MM.1S (cell line): ENCODE results near the gene LMTK3.

Source experiments
- DNase-seq: peaks from one replicate; pipeline ENCODE4 v3.0.0-alpha.2; 2015
- H2AFZ ChIP-seq: fragments of 300-600 bp; sonication (generic); 2 replicates; pipeline ENCODE4 v1.6.0; 2016; ENCODE audit warnings: antibody characterized with exemption, low read length
- H3F3A ChIP-seq: fragments of 300-600 bp; sonication (generic); 2 replicates; pipeline ENCODE4 v1.6.1; 2016; ENCODE audit warnings: mild to moderate bottlenecking, antibody characterized with exemption, low read length, moderate library complexity, mixed read lengths; ENCODE audit not compliant: insufficient read depth
- H3K27ac ChIP-seq: fragments of 300-600 bp; sonication (generic); 2 replicates; pipeline ENCODE4 v1.5.1; 2016; ENCODE audit warnings: mild to moderate bottlenecking, low read length
- H3K27me3 ChIP-seq: fragments of 300-600 bp; sonication (generic); replicated peaks from 2 replicates; pipeline ENCODE4 v1.6.0; 2016; ENCODE audit warnings: low read length; ENCODE audit not compliant: insufficient read depth
- H3K36me3 ChIP-seq: fragments of 300-600 bp; sonication (generic); replicated peaks from 2 replicates; pipeline ENCODE4 v1.6.1; 2016; ENCODE audit warnings: mild to moderate bottlenecking, low read length, mixed read lengths; ENCODE audit not compliant: insufficient read depth
- H3K4me1 ChIP-seq: fragments of 300-600 bp; sonication (generic); 2 replicates; pipeline ENCODE4 v1.6.1; 2016; ENCODE audit warnings: low read length, mixed read lengths
- H3K4me2 ChIP-seq: fragments of 300-600 bp; sonication (generic); 2 replicates; pipeline ENCODE4 v1.6.0; 2016; ENCODE audit warnings: low read depth, low read length
- H3K4me3 ChIP-seq: fragments of 300-600 bp; sonication (generic); 2 replicates; pipeline ENCODE4 v1.5.1; 2016; ENCODE audit warnings: low read length, mixed read lengths
- H3K79me2 ChIP-seq: fragments of 300-600 bp; sonication (generic); 2 replicates; pipeline ENCODE4 v1.6.1; 2016; ENCODE audit warnings: mixed run types, low read length, mixed read lengths
- H3K9ac ChIP-seq: fragments of 300-600 bp; sonication (generic); 2 replicates; pipeline ENCODE4 v1.6.1; 2016; ENCODE audit warnings: low read length, mixed read lengths
- H3K9me2 ChIP-seq: fragments of 300-600 bp; sonication (generic); replicated peaks from 2 replicates; pipeline ENCODE4 v1.6.1; 2016; ENCODE audit warnings: mild to moderate bottlenecking, low read length, mixed read lengths; ENCODE audit not compliant: insufficient read depth
- H3K9me3 ChIP-seq: fragments of 300-600 bp; sonication (generic); replicated peaks from 2 replicates; pipeline ENCODE4 v1.6.1; 2016; ENCODE audit warnings: mild to moderate bottlenecking, low read length, mixed read lengths; ENCODE audit not compliant: insufficient read depth
- H4K20me1 ChIP-seq: fragments of 300-600 bp; sonication (generic); 2 replicates; pipeline ENCODE4 v1.6.1; 2016; ENCODE audit warnings: mild to moderate bottlenecking, low read length, moderate library complexity, mixed read lengths; ENCODE audit not compliant: insufficient read depth
- EZH2 ChIP-seq: fragments of 300-600 bp; sonication (generic); optimal IDR thresholded peaks from 2 replicates; pipeline ENCODE3; 2017; ENCODE audit warnings: low read depth, mild to moderate bottlenecking, antibody characterized with exemption, low read length, mixed read lengths
- EZH2phosphoT487 ChIP-seq: fragments of 300-600 bp; sonication (generic); IDR thresholded peaks from 2 replicates; pipeline ENCODE4 v1.6.1; 2018; ENCODE audit warnings: antibody characterized with exemption, low read length
- TF ChIP-seq, protein P1 (sequence below): fragments of 300-600 bp; sonication (generic); IDR thresholded peaks from 2 replicates; pipeline ENCODE4 v1.5.1; 2016; ENCODE audit warnings: antibody characterized with exemption, low read length, mixed read lengths

LMTK3 gene

DNA sequence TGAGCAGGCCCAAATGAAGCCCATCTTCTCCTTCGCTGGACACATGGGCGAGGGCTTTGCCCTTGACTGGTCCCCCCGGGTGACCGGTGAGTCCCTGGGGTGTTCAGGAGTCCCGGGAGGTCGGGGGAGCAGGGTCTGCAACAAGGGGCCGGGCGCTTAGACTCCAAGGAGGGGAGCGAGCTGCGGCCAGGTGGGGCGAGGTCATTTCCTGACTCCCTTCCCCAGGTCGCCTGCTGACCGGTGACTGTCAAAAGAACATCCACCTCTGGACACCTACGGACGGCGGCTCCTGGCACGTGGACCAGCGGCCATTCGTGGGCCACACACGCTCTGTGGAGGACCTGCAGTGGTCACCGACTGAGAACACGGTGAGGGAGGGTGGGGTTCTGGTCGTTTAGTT, 61.2 kb downstream of the LMTK3 start:
- H3K4me3 ChIP-seq, result no peak overlapping the region
- H3K4me2 ChIP-seq, result no peak overlapping the region
- no peaks in the 10 kb centered on the region for H3K9me2 ChIP-seq
- H3K4me1 ChIP-seq, result peaks cover 12% of the 10 kb centered on the region
- H3K9ac ChIP-seq, result no peak overlapping the region
- peaks cover 70% of the 10 kb centered on the region for H3K79me2 ChIP-seq
- TF ChIP-seq EZH2phosphoT487 (no peak), EZH2 (no peak)
- TF ChIP-seq, protein P1, sequence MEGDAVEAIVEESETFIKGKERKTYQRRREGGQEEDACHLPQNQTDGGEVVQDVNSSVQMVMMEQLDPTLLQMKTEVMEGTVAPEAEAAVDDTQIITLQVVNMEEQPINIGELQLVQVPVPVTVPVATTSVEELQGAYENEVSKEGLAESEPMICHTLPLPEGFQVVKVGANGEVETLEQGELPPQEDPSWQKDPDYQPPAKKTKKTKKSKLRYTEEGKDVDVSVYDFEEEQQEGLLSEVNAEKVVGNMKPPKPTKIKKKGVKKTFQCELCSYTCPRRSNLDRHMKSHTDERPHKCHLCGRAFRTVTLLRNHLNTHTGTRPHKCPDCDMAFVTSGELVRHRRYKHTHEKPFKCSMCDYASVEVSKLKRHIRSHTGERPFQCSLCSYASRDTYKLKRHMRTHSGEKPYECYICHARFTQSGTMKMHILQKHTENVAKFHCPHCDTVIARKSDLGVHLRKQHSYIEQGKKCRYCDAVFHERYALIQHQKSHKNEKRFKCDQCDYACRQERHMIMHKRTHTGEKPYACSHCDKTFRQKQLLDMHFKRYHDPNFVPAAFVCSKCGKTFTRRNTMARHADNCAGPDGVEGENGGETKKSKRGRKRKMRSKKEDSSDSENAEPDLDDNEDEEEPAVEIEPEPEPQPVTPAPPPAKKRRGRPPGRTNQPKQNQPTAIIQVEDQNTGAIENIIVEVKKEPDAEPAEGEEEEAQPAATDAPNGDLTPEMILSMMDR, result no peak
- 0 out of 2 replicates have a peak, but pooled peaks cover 5% of the 10 kb centered on the region for H3K36me3 ChIP-seq
- no peaks in the 10 kb centered on the region for H3K27me3 ChIP-seq
- H3K27ac ChIP-seq, result no peak overlapping the region
- H4K20me1 ChIP-seq, result no peaks in the 10 kb centered on the region
- H3K9me3 ChIP-seq, result no peaks in the 10 kb centered on the region
- no peak for DNase-seq
- H2AFZ ChIP-seq, result no peak overlapping the region
- H3F3A ChIP-seq, result peaks cover 8% of the 10 kb centered on the region

DNA sequence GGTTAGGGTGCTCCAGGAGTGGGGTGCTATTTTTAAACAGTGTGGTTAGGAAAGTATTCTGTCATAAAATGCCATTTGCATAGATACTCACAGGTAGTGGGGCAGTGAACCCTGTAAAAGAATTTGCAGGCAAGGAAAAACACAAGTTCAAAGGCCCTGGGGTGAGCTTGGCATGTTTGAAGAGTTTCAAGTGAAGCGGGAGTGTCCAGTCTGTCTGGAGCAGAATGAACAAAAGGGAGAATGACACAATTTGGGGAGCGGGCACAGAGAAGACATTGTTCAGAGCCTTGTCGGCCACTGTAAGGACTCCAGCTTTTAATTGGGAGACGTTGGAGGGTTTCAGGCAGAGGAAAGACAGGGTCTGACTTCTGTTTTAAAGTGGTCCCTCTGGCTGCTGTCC, 63.1 kb downstream of the LMTK3 start:
- Histone ChIP-seq H4K20me1 (no peaks in the 10 kb centered on the region), H3K9ac (no peak overlapping the region), H3K79me2 (peaks cover 58% of the 10 kb centered on the region)

DNA sequence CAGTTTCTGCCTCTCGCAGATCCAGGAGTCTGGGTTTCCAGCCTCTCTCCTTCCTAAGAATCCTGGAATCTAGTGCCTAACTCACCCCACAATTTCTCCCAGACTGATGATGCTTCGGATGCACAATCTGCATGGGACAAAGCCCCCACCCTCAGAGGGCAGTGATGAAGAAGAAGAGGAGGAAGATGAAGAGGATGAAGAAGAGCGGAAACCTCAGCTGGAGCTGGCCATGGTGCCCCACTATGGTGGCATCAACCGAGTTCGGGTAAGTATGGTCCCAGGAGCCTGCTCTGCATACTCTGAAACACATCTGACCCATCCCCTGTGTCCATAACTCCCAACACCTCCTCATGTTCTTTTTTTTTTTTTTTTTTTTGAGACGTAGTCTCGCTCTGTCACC, 65.1 kb downstream of the LMTK3 start:
- no peaks in the 10 kb centered on the region for H4K20me1 ChIP-seq
- no peaks in the 10 kb centered on the region for H3K9me2 ChIP-seq
- no peak overlapping the region; the same call in 1 of the 2 replicates for H2AFZ ChIP-seq
- H3K79me2 ChIP-seq, result peaks cover 46% of the 10 kb centered on the region
- H3K27ac ChIP-seq, result peak overlapping the region; percentile 79; the same call in 1 of the 2 replicates
- H3K9me3 ChIP-seq, result no peaks in the 10 kb centered on the region
- DNase-seq, result no peak
- H3K27me3 ChIP-seq, result no peaks in the 10 kb centered on the region
- TF ChIP-seq EZH2 (no peak), EZH2phosphoT487 (no peak)
- TF ChIP-seq, protein P1, result no peak
- peak overlapping the region; percentile 97 for H3K9ac ChIP-seq
- peaks cover 22% of the 10 kb centered on the region for H3K4me1 ChIP-seq
- H3K36me3 ChIP-seq, result 0 out of 2 replicates have a peak, but pooled peaks cover 5% of the 10 kb centered on the region
- H3F3A ChIP-seq, result peaks cover 19% of the 10 kb centered on the region
- peak overlapping the region; percentile 95 for H3K4me3 ChIP-seq
- H3K4me2 ChIP-seq, result peak overlapping the region; percentile 78

More for the DNA sequence above, 63.1 kb downstream of the LMTK3 start:
- Histone ChIP-seq H3K27me3 (no peaks in the 10 kb centered on the region), H3K9me3 (no peaks in the 10 kb centered on the region), H3K36me3 (0 out of 2 replicates have a peak, but pooled peaks cover 5% of the 10 kb centered on the region), H3K4me3 (no peak overlapping the region), H2AFZ (no peak overlapping the region), H3K4me1 (peaks cover 22% of the 10 kb centered on the region), H3K4me2 (no peak overlapping the region), H3K27ac (no peak overlapping the region; the same call in 1 of the 2 replicates), H3K9me2 (no peaks in the 10 kb centered on the region), H3F3A (peaks cover 19% of the 10 kb centered on the region)
- no peak for DNase-seq
- TF ChIP-seq, protein P1, result no peak
- TF ChIP-seq EZH2, result no peak
- no peak for TF ChIP-seq EZH2phosphoT487
